Measurements from ENCODE around the gene SLC7A1. TPM values are rescaled to one million over a fixed set of nuclear protein-coding genes. Genes with fewer than 3 reads are reported as not detected.

The SLC7A1 gene
- total and polyA plus RNA-seq, 2 experiments from 2014 or later: 10.1 to 16.2 TPM

GRCh38 chr13:29493796-29494195, 101.7 kb downstream of the SLC7A1 start:
- Histone ChIP-seq H3K9me3 (ENCODE audit: low read depth) (no peaks in the 10 kb centered on the region), H4K20me1 (ENCODE audit: insufficient read depth, poor library complexity, severe bottlenecking) (no peaks in the 10 kb centered on the region), H3K4me3 (no peak overlapping the region), H2AFZ (no peak overlapping the region), H3K4me2 (no peak overlapping the region), H3K27ac (no peak overlapping the region), H3K79me2 (no peaks in the 10 kb centered on the region), H3K9me2 (replicated peaks; ENCODE audit: insufficient read depth) (no peaks in the 10 kb centered on the region), H3K27me3 (no peaks in the 10 kb centered on the region), H3K4me1 (ENCODE audit: insufficient read depth) (peaks cover 6% of the 10 kb centered on the region), H3K36me3 (replicated peaks; ENCODE audit: insufficient read depth, low read depth) (no peaks in the 10 kb centered on the region)
- no peak for DNase-seq (ENCODE audit: low spot score)
- 63% methylated on average over 4 of the region's 4 CpGs for WGBS (ENCODE audit: low lambda C conversion rate, missing lambda C conversion rate)
- TF ChIP-seq EZH2 (IDR thresholded peaks at IDR 0.05; ENCODE audit: borderline replicate concordance) (no peak), CTCF (IDR thresholded peaks at IDR 0.05; ENCODE audit: poor library complexity) (no peak), EZH2phosphoT487 (IDR thresholded peaks at IDR 0.05; ENCODE audit: low read depth, severe bottlenecking, unreplicated experiment) (no peak)

GRCh38 chr13:29491248-29491647, 104.2 kb downstream of the SLC7A1 start:
- H3K4me1 ChIP-seq (ENCODE audit: insufficient read depth): no peaks in the 10 kb centered on the region

DNA sequence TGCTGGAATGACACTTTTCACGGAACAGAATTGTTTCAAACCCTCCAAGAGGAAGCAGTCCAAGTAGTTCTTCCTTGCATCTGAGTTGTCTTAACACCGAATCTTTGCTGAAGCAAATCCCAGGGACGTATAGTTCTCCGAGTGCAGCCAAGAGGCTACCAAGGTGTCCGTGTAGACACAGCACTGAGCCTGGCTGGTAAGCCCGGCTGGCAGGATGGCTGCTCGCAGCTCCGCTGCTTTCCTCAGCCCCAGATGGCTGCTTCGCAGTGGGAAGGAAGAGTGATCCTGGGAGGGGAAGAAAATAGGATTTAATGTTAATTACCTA, 105.0 kb downstream of the SLC7A1 start:
- WGBS (ENCODE audit: low lambda C conversion rate, missing lambda C conversion rate): 98% methylated on average over 9 of the region's 9 CpGs
- Histone ChIP-seq H3K4me3 (no peak overlapping the region), H3K4me1 (ENCODE audit: insufficient read depth) (no peaks in the 10 kb centered on the region), H2AFZ (no peak overlapping the region), H3K27me3 (no peaks in the 10 kb centered on the region), H3K79me2 (no peaks in the 10 kb centered on the region), H3K4me2 (no peak overlapping the region), H3K9me3 (ENCODE audit: low read depth) (no peaks in the 10 kb centered on the region), H3K9me2 (replicated peaks; ENCODE audit: insufficient read depth) (no peaks in the 10 kb centered on the region), H3K36me3 (replicated peaks; ENCODE audit: insufficient read depth, low read depth) (no peaks in the 10 kb centered on the region), H4K20me1 (ENCODE audit: insufficient read depth, poor library complexity, severe bottlenecking) (no peaks in the 10 kb centered on the region), H3K27ac (no peak overlapping the region)
- DNase-seq (ENCODE audit: low spot score): no peak
- no peak for TF ChIP-seq CTCF (IDR thresholded peaks at IDR 0.05; ENCODE audit: poor library complexity)
- TF ChIP-seq EZH2 (IDR thresholded peaks at IDR 0.05; ENCODE audit: borderline replicate concordance): no peak
- TF ChIP-seq EZH2phosphoT487 (IDR thresholded peaks at IDR 0.05; ENCODE audit: low read depth, severe bottlenecking, unreplicated experiment): no peak

More at GRCh38 chr13:29491248-29491647, 104.2 kb downstream of the SLC7A1 start:
- no peak for DNase-seq (ENCODE audit: low spot score)
- 45% methylated on average over 2 of the region's 2 CpGs for WGBS (ENCODE audit: low lambda C conversion rate, missing lambda C conversion rate)
- Histone ChIP-seq H3K4me3 (no peak overlapping the region), H4K20me1 (ENCODE audit: insufficient read depth, poor library complexity, severe bottlenecking) (no peaks in the 10 kb centered on the region), H2AFZ (no peak overlapping the region), H3K9me2 (replicated peaks; ENCODE audit: insufficient read depth) (no peaks in the 10 kb centered on the region), H3K9me3 (ENCODE audit: low read depth) (no peaks in the 10 kb centered on the region), H3K4me2 (no peak overlapping the region), H3K36me3 (replicated peaks; ENCODE audit: insufficient read depth, low read depth) (no peaks in the 10 kb centered on the region), H3K79me2 (no peaks in the 10 kb centered on the region), H3K27me3 (no peaks in the 10 kb centered on the region), H3K27ac (no peak overlapping the region)
- no peak for TF ChIP-seq CTCF (IDR thresholded peaks at IDR 0.05; ENCODE audit: poor library complexity)
- no peak for TF ChIP-seq EZH2 (IDR thresholded peaks at IDR 0.05; ENCODE audit: borderline replicate concordance)
- TF ChIP-seq EZH2phosphoT487 (IDR thresholded peaks at IDR 0.05; ENCODE audit: low read depth, severe bottlenecking, unreplicated experiment): no peak

All from hepatocyte (in vitro differentiated cells).